Stimulated activated CD8-positive, alpha-beta memory T cell treated with anti-CD3 and anti-CD28 coated beads, Interleukin-4, amount 100 ng/mL, for 1 hour (primary cell): Measurements from ENCODE around the gene CCNY.

Experiments used
- DNase-seq, 2 donors: peaks; one replicate each; pipeline ENCODE4 v3.0.0-alpha.2; 2020; ENCODE audit warnings: low read depth in 2 of 2, low spot score in 1 of 2

Gene CCNY

DNA sequence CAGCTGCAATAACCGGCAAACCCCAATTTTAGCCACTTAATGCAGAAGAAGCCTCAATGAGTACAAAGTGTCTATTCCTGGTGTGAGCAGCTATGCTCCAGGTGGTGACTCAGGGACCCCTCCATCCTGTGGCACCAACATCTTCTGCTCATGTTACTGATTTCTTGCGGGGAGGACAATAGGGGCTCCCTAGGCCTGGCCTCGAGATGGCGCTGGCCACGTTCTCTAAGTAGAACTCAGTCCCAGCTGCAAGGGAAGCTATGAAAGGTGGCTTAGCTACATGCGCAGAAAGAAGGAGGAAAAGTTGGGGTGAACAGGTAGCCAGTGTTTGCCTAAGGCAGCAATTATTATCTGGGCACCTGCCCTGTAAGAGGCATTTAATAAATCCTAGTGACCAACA lies 275.4 kb downstream of the CCNY start:
- DNase-seq, result no peak

DNA sequence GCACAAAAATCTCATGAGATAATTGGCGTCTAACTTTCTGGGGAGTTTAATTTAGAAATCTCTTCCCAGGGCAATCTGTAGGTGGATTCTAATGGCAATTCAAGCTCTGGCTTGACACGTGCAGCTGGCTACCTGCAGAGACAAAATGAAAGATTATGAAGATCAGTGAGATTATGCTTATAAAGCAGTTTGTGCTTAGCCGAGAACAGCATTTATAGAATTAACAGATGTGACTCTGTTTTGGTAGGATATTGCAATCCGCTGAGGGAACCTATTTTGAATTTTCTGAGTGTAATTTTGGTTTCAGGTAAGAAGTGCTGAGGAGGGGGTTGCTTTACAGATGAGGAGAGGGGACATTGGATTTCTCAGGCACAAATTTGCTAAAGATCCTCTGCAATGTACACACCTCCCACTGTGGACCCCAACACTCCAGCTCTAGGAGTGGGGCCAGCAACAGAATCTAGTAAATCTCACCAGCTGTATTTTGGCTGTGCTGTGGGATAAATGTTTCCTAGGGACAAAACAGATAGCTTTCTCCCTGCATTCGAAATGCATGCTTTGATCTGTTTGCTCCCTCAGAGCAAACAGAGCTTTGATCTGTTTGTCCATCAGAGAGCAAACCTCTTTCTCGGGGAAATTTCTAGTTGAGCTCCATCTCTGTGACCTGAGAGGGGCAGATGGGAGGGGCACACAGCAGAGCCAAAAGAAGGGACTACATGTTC lies 276.2 kb downstream of the CCNY start:
- DNase-seq, result no peak

DNA sequence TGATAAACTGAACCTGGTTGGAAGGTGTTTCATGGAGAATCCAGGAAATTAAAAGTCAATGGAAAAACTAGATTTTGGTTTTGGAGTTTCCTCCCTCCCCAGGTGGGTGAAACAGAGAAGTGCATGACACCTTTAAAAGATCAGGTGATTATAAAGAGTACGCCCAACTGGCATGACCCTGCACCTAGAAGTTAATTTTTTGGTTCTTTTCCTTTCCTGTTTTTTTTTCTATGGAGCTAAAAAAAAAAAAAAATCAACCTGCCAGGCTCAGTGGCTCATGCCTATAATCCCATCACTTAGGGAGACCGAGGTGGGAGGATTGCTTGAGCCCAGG lies 276.8 kb downstream of the CCNY start:
- no peak for DNase-seq

DNA sequence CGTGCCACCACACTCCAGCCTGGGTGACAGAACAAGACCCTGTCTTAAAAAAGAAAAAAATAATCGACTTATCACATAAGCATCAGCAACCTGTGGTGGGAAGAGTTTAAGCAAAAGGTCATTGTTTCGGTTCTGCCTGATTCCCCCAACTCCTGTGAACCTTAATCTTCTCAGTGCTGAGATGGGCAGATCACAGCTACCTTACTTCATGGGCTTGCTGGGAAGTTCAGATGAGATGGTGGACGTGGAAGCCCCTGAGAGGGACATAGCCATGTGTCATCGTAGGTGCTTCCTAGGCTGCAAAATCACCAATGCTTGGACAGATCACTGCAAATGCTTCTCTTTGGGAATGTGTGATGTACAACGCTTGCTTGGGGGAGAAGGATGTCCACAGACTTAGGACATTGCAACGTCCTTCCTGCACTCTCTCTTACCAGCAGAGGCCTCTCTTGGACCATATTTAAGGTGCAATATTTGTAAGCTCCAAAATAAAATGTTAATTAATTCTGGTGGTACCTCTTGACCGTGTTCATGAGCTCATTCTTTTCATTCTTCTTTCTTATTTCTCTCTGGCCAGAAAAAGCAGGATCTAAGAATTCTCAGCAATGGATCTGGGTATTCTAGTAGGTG lies 277.4 kb downstream of the CCNY start:
- DNase-seq, result no peak

DNA sequence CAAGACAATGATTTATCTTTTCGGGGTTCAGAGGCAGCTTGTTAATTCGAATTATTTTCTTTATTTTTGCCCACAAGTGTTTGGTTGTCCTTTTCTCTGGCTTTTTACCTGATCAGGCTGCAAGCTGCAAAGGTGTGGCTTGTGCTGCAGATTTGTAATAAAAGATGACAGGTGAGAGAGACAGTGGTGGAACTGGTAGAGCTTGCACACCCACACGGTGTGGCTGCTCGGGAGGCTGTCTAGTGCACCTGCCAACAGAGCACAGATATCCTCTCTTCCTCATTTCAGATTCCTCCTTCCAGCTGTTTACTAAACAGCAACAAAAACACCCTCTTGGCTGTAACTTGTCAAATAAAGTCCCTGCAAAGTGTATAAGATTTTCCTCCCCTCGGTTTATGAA lies 278.0 kb downstream of the CCNY start:
- no peak for DNase-seq
